K562 (cell line): ENCODE results near the gene ZNF800. TPM values are rescaled to one million over a fixed set of nuclear protein-coding genes. Genes with fewer than 3 reads are reported as not detected.

Experiments used
- CBFA2T2 ChIP-seq: fragments of 450-650 bp; conservative IDR thresholded peaks from 2 replicates; pipeline ENCODE4 v1.6.1; 2017; ENCODE audit warnings: mild to moderate bottlenecking
- EP300 ChIP-seq: IDR thresholded peaks from 2 replicates; pipeline ENCODE4 v1.6.1; 2012; ENCODE audit warnings: low read length, improper control_type of control experiment
- ERF ChIP-seq: fragments of 450-650 bp; formaldehyde crosslinking; IDR thresholded peaks from 2 replicates; pipeline ENCODE4 v1.4.0; 2020; ENCODE audit warnings: mild to moderate bottlenecking, mixed read lengths
- EZH2 ChIP-seq: IDR thresholded peaks from 2 replicates; pipeline ENCODE4 v1.6.1; 2012; ENCODE audit warnings: low read depth, mild to moderate bottlenecking, inconsistent platforms, low read length, borderline replicate concordance
- FOXO4 ChIP-seq: fragments of 450-650 bp; formaldehyde crosslinking; IDR thresholded peaks from 2 replicates; pipeline ENCODE4 v1.4.0; 2020; ENCODE audit warnings: mild to moderate bottlenecking, moderate library complexity
- HES1 ChIP-seq: fragments of 450-650 bp; IDR thresholded peaks from 2 replicates; pipeline ENCODE4 v1.6.1; 2016; ENCODE audit warnings: low read depth, mild to moderate bottlenecking, moderate library complexity
- KHSRP ChIP-seq: fragments of 450-650 bp; IDR thresholded peaks from 2 replicates; pipeline ENCODE4 v1.6.1; 2017
- MEF2D ChIP-seq: conservative IDR thresholded peaks from 2 replicates; pipeline ENCODE4 v1.6.1; 2016; ENCODE audit warnings: low read depth, missing genetic modification characterization, missing compliant biosample characterization
- MYNN ChIP-seq, 2 experiments: sonication (generic); formaldehyde crosslinking in 1 of 2; IDR thresholded peaks; 2 replicates each; pipeline versions ENCODE4 v1.5.0 to v1.6.1; 2016 to 2020; ENCODE audit warnings: antibody characterized with exemption in 1 of 2, missing genetic modification reagents in 1 of 2
- NELFE ChIP-seq: IDR thresholded peaks from 2 replicates; pipeline ENCODE4 v1.6.1; 2011; ENCODE audit warnings: mild to moderate bottlenecking; ENCODE audit not compliant: insufficient read depth, insufficient read length
- NFE2 ChIP-seq: IDR thresholded peaks from 2 replicates; pipeline ENCODE4 v1.6.1; 2014; ENCODE audit warnings: antibody characterized with exemption, low read depth
- NONO ChIP-seq, 2 experiments: fragments of 200-400 bp in 1 of 2; fragments of 450-650 bp in 1 of 2; formaldehyde crosslinking in 1 of 2; IDR thresholded peaks; 2 replicates each; pipeline ENCODE4 v1.6.1; 2017; ENCODE audit warnings: low read depth in 2 of 2, mild to moderate bottlenecking in 2 of 2, moderate library complexity in 2 of 2, low read length in 1 of 2
- NR1H2 ChIP-seq: sonication (generic); formaldehyde crosslinking; IDR thresholded peaks from 2 replicates; pipeline ENCODE4 v1.4.0; 2020; ENCODE audit warnings: mild to moderate bottlenecking, missing genetic modification reagents
- PML ChIP-seq: IDR thresholded peaks from 2 replicates; pipeline ENCODE4 v1.6.1; 2012; ENCODE audit warnings: low read length, inconsistent platforms
- POLR2G ChIP-seq: fragments of 200-400 bp; formaldehyde crosslinking; IDR thresholded peaks from 2 replicates; pipeline ENCODE4 v1.6.1; 2017; ENCODE audit warnings: low read depth, mild to moderate bottlenecking, antibody characterized with exemption, low read length, moderate library complexity
- RHOXF2B ChIP-seq: fragments of 250-450 bp; sonication (Bioruptor Pico); conservative IDR thresholded peaks from 2 replicates; pipeline ENCODE4 v1.5.1; 2021
- SMAD2 ChIP-seq: fragments of 150-350 bp; IDR thresholded peaks from 2 replicates; pipeline ENCODE4 v1.6.1; 2014; ENCODE audit warnings: low read depth, mild to moderate bottlenecking, low read length
- SREBF2 ChIP-seq: sonication (generic); formaldehyde crosslinking; IDR thresholded peaks from 2 replicates; pipeline ENCODE4 v1.4.0; 2020; ENCODE audit warnings: mild to moderate bottlenecking, missing genetic modification reagents
- SRSF7 ChIP-seq: fragments of 200-400 bp; formaldehyde crosslinking; optimal IDR thresholded peaks from 2 replicates; pipeline ENCODE3; 2017; ENCODE audit warnings: mild to moderate bottlenecking, low read depth, low read length
- ZBTB11 ChIP-seq, 3 experiments: fragments of 200-800 bp in 1 of 3; fragments of 250-450 bp in 1 of 3; fragments of 450-650 bp in 1 of 3; sonication (Bioruptor Pico) in 1 of 3; sonication (Bioruptor generic) in 1 of 3; formaldehyde crosslinking in 1 of 3; IDR thresholded peaks; 2 replicates each; pipeline versions ENCODE4 v1.6.1 to v1.8.0; 2016 to 2022; ENCODE audit warnings: mild to moderate bottlenecking in 2 of 3, missing genetic modification characterization in 2 of 3, missing compliant biosample characterization in 1 of 3, moderate library complexity in 1 of 3
- ZFP30 ChIP-seq: fragments of 250-450 bp; sonication (Bioruptor Pico); IDR thresholded peaks from 2 replicates; pipeline ENCODE4 v1.8.0; 2022; ENCODE audit warnings: moderate library complexity, mild to moderate bottlenecking, inconsistent platforms, borderline replicate concordance
- ZNF134 ChIP-seq: fragments of 250-450 bp; sonication (Bioruptor Pico); conservative IDR thresholded peaks from 2 replicates; pipeline ENCODE4 v1.4.0; 2020
- ZNF3 ChIP-seq: fragments of 250-450 bp; sonication (Bioruptor Pico); IDR thresholded peaks from 2 replicates; pipeline ENCODE4 v1.5.0; 2021; ENCODE audit warnings: mild to moderate bottlenecking, moderate library complexity
- ZNF316 ChIP-seq: fragments of 450-650 bp; IDR thresholded peaks from 2 replicates; pipeline ENCODE4 v1.6.1; 2016
- ZNF384 ChIP-seq: IDR thresholded peaks from 2 replicates; pipeline ENCODE4 v1.6.1; 2012; ENCODE audit warnings: low read depth, low read length, improper control_type of control experiment
- ZNF695 ChIP-seq: fragments of 450-650 bp; formaldehyde crosslinking; IDR thresholded peaks from 2 replicates; pipeline ENCODE4 v1.4.0; 2020; ENCODE audit warnings: mild to moderate bottlenecking, moderate library complexity
- ZNF76 ChIP-seq: fragments of 250-450 bp; sonication (Bioruptor Pico); IDR thresholded peaks from 2 replicates; pipeline ENCODE4 v1.4.0; 2020; ENCODE audit warnings: mild to moderate bottlenecking, moderate library complexity, borderline replicate concordance
- ZZZ3 ChIP-seq: fragments of 450-650 bp; IDR thresholded peaks from 2 replicates; pipeline ENCODE4 v1.6.1; 2016; ENCODE audit warnings: antibody characterized with exemption, mild to moderate bottlenecking, moderate library complexity
- polyA plus RNA-seq, 8 experiments: library from polyadenylated mRNA; depleted of rRNA in 4 of 8; stranded (reverse) in 5 of 8; unstranded in 3 of 8; fragments of >200 nt; fragmentation: Nextera tagmentation in 2 of 8; fragmentation: Illumina TruSeq in 1 of 8; extraction: Ambion mirVana in 2 of 8; extraction: Trizol in 1 of 8; gene quantifications; 2 replicates each; pipeline versions ENCODE4 v1.2.1 to v1.2.3, GENCODE V29; 2011 to 2014; ENCODE audit warnings: inconsistent platforms in 1 of 8, missing spikeins in 1 of 8
- total RNA-seq, 7 experiments: library from RNA; depleted of rRNA in 6 of 7; stranded (reverse); fragments of >200 nt in 6 of 7; fragmentation: Illumina TruSeq in 2 of 7; extraction: Trizol in 2 of 7; gene quantifications; 2 replicates each; pipeline versions ENCODE4 v1.2.1 to v1.2.3, GENCODE V29; 2011 to 2021; ENCODE audit warnings: low replicate concordance in 1 of 7

ZNF800 gene
- total and polyA plus RNA-seq, 9 of the 15 experiments (the other 6 are each of a cell fraction or from before 2014, with no cell fraction given) = 7.5 to 58.3 (median 33.4) TPM

- TF ChIP-seq NFE2 (no peak), ZNF134 (no peak), MEF2D (no peak), SRSF7 (no peak), MYNN (IDR thresholded peaks at IDR 0.05) (no peak), MYNN (CRISPR knock-in tag; IDR thresholded peaks at IDR 0.05) (no peak), ZNF695 (CRISPR knock-in tag) (no peak), EP300 (no peak), POLR2G (no peak), ZBTB11 (CRISPR knock-in tag; IDR thresholded peaks at IDR 0.05) (peak in 1 of 3 experiments; percentile 94; a peak in 3 of 6 replicates), FOXO4 (CRISPR knock-in tag) (no peak), NONO (IDR thresholded peaks at IDR 0.05; ENCODE audit: low read depth in 2 of 2, low read length in 1 of 2) (peak in 1 of 2 experiments; percentile 88), CBFA2T2 (no peak), EZH2 (no peak), NR1H2 (CRISPR knock-in tag) (no peak), ERF (CRISPR knock-in tag) (no peak), ZNF316 (0 out of 2 replicates have a peak, but pooled peaks have one; percentile 9), ZNF3 (no peak), RHOXF2B (no peak), ZZZ3 (no peak), ZNF76 (CRISPR knock-in tag) (no peak), ZFP30 (CRISPR knock-in tag) (no peak), SMAD2 (no peak), NELFE (no peak), ZNF384 (peak; percentile 46; the same call in 1 of the 2 replicates), HES1 (no peak), PML (no peak), SREBF2 (CRISPR knock-in tag) (no peak), KHSRP (no peak)
Observed at GRCh38 chr7:127392182-127392565, 334 bp downstream of the ZNF800 start (continued).
